Peyer's patch (tissue), 4 donors: ENCODE measurements around the gene TXLNB. TPM values are rescaled to one million over a fixed set of nuclear protein-coding genes. Genes with fewer than 3 reads are reported as not detected.

Source experiments
- DNase-seq, 3 donors: peaks; one replicate each; pipeline ENCODE4 v3.0.0-alpha.2; 2017 to 2019
- H3K27ac ChIP-seq, 4 donors: fragments of 200-600 bp; sonication (generic); one replicate each; pipeline ENCODE4 v1.5.1; 2016 to 2019
- H3K27me3 ChIP-seq, 2 donors: fragments of 200-600 bp; sonication (generic); one replicate each; pipeline ENCODE4 v1.5.1; 2019
- H3K36me3 ChIP-seq, 3 donors: fragments of 200-600 bp; sonication (generic); one replicate each; pipeline ENCODE4 v1.5.1; 2016 to 2019
- H3K4me1 ChIP-seq, 4 donors: fragments of 200-600 bp; sonication (generic); one replicate each; pipeline ENCODE4 v1.5.1; 2016 to 2019
- H3K4me3 ChIP-seq, 4 donors: fragments of 200-600 bp; sonication (generic); 1 replicate in 3 of 4; 2 replicates in 1 of 4; pipeline ENCODE4 v1.5.1; 2016 to 2019; ENCODE audit warnings: mild to moderate bottlenecking in 1 of 4
- H3K9me3 ChIP-seq, 4 donors: fragments of 200-600 bp; sonication (generic); one replicate each; pipeline ENCODE4 v1.5.1; 2016 to 2019; ENCODE audit warnings: mild to moderate bottlenecking in 1 of 4
- CTCF ChIP-seq, 6 experiments: fragments of 450-650 bp in 4 of 6; fragments of 200-600 bp in 2 of 6; sonication (generic) in 1 of 6; IDR thresholded peaks; one replicate each; pipeline ENCODE4 v1.5.1; 2017 to 2019; ENCODE audit warnings: antibody characterized with exemption in 6 of 6, mild to moderate bottlenecking in 3 of 6, moderate library complexity in 1 of 6
- POLR2A ChIP-seq, 2 donors: fragments of 450-650 bp; IDR thresholded peaks; one replicate each; pipeline ENCODE4 v1.5.1; 2017; ENCODE audit warnings: antibody characterized with exemption in 2 of 2, mild to moderate bottlenecking in 2 of 2, moderate library complexity in 2 of 2
- total RNA-seq, 4 donors: library from RNA; depleted of rRNA; stranded (reverse); fragments of >200 nt; gene quantifications; one replicate each; pipeline ENCODE4 v1.1.0, GENCODE V29; 2016

TXLNB gene
- total RNA-seq: 1 to 10 TPM in 2 of 4 donors, under 1 TPM in 1, not detected in 1; 0.54 to 1.7 (median 1.0) TPM

- peak within 1 kb of the TSS; percentile 9 to 25 (median 16) for H3K4me3 ChIP-seq
- peak; percentile 67 to 93 (median 90) for DNase-seq
- H3K27me3 ChIP-seq: no peaks in the 10 kb centered on the region
- TF ChIP-seq CTCF (IDR thresholded peaks at IDR 0.05): peak in 1 of 6 experiments; percentile 3
- no peak for TF ChIP-seq POLR2A (IDR thresholded peaks at IDR 0.05)
- H3K27ac ChIP-seq: peak within 1 kb of the TSS; percentile 77 to 83 (median 82)
- H3K4me1 ChIP-seq: peaks cover 0 to 19% (median 8%) of the 10 kb centered on the region in 4 donors
- H3K36me3 ChIP-seq: no peaks in the 10 kb centered on the region
- no peaks in the 10 kb centered on the region for H3K9me3 ChIP-seq
These were observed at the start of gene TXLNB for GRCh38 chr6:139291813-139292619. TSS of gene TXLNB (minus strand) at chr6:139291998. CDS start at chr6:139288899, 3,099 bp downstream.

- no peak for DNase-seq
- no peak overlapping the region for H3K27ac ChIP-seq
- H3K36me3 ChIP-seq: no peaks in the 10 kb centered on the region
- TF ChIP-seq CTCF (IDR thresholded peaks at IDR 0.05) (no peak), POLR2A (IDR thresholded peaks at IDR 0.05) (no peak)
- H3K27me3 ChIP-seq: no peaks in the 10 kb centered on the region
- H3K4me1 ChIP-seq: no peaks in the 10 kb centered on the region
- no peaks in the 10 kb centered on the region for H3K9me3 ChIP-seq
- no peak overlapping the region for H3K4me3 ChIP-seq
These were observed 49.3 kb upstream of the TXLNB start for GRCh38 chr6:139341060-139341459.

GRCh38 chr6:139338795-139339194, 47.0 kb upstream of the TXLNB start:
- Histone ChIP-seq H3K4me1 (no peaks in the 10 kb centered on the region), H3K9me3 (no peaks in the 10 kb centered on the region), H3K27me3 (no peaks in the 10 kb centered on the region), H3K27ac (peak overlapping the region in 1 of 4 donors; percentile 21), H3K36me3 (no peaks in the 10 kb centered on the region), H3K4me3 (no peak overlapping the region)
- no peak for DNase-seq
- no peak for TF ChIP-seq CTCF (IDR thresholded peaks at IDR 0.05)
- no peak for TF ChIP-seq POLR2A (IDR thresholded peaks at IDR 0.05)

- Histone ChIP-seq H3K9me3 (no peaks in the 10 kb centered on the region), H3K4me3 (no peak overlapping the region), H3K27ac (no peak overlapping the region), H3K4me1 (no peaks in the 10 kb centered on the region), H3K36me3 (no peaks in the 10 kb centered on the region), H3K27me3 (no peaks in the 10 kb centered on the region)
- no peak for DNase-seq
- TF ChIP-seq POLR2A (IDR thresholded peaks at IDR 0.05) (no peak), CTCF (IDR thresholded peaks at IDR 0.05) (no peak)
These were observed 46.0 kb upstream of the TXLNB start for GRCh38 chr6:139337830-139338229.

- Histone ChIP-seq H3K4me1 (no peaks in the 10 kb centered on the region), H3K9me3 (no peaks in the 10 kb centered on the region), H3K36me3 (no peaks in the 10 kb centered on the region), H3K27me3 (no peaks in the 10 kb centered on the region), H3K27ac (no peak overlapping the region), H3K4me3 (no peak overlapping the region)
- DNase-seq: no peak
- TF ChIP-seq POLR2A (IDR thresholded peaks at IDR 0.05) (no peak), CTCF (IDR thresholded peaks at IDR 0.05) (no peak)
These were observed 45.2 kb upstream of the TXLNB start for GRCh38 chr6:139337001-139337400.
